HepG2 (cell line): ENCODE measurements around the gene HNRNPF. TPM values are rescaled to one million over a fixed set of nuclear protein-coding genes. Genes with fewer than 3 reads are reported as not detected.

ENCODE experiments used
- REL ChIP-seq: sonication (generic); formaldehyde crosslinking; conservative IDR thresholded peaks from 2 replicates; pipeline ENCODE4 v1.8.0; 2022; ENCODE audit warnings: mild to moderate bottlenecking, missing genetic modification reagents, moderate library complexity
- SAP130 ChIP-seq: IDR thresholded peaks from 2 replicates; pipeline ENCODE4 v1.6.1; 2016; ENCODE audit warnings: low read depth
- SMARCE1 ChIP-seq: fragments of 450-650 bp; IDR thresholded peaks from 2 replicates; pipeline ENCODE4 v1.6.1; 2017; ENCODE audit warnings: borderline replicate concordance
- ZNF263 ChIP-seq: sonication (generic); formaldehyde crosslinking; IDR thresholded peaks from 2 replicates; pipeline ENCODE4 v1.4.0; 2020; ENCODE audit warnings: missing genetic modification reagents
- ZNF276 ChIP-seq: sonication (generic); formaldehyde crosslinking; IDR thresholded peaks from 2 replicates; pipeline ENCODE4 v1.4.0; 2020; ENCODE audit warnings: mild to moderate bottlenecking, low read depth, missing genetic modification reagents
- ZNF431 ChIP-seq: sonication (generic); formaldehyde crosslinking; IDR thresholded peaks from 2 replicates; pipeline ENCODE4 v1.9.0; 2022; ENCODE audit warnings: missing genetic modification reagents, low read depth, mild to moderate bottlenecking, borderline replicate concordance
- ZNF737 ChIP-seq: sonication (generic); formaldehyde crosslinking; IDR thresholded peaks from 2 replicates; pipeline ENCODE4 v1.5.0; 2020; ENCODE audit warnings: missing genetic modification reagents, mild to moderate bottlenecking, borderline replicate concordance
- polyA plus RNA-seq, 8 experiments: library from polyadenylated mRNA; depleted of rRNA in 3 of 8; stranded (reverse) in 7 of 8; unstranded in 1 of 8; fragments of >200 nt; fragmentation: Illumina TruSeq in 4 of 8; extraction: Trizol in 4 of 8; gene quantifications; 2 replicates each; pipeline versions ENCODE4 v1.2.1 to v1.2.3, GENCODE V29; 2011 to 2016; ENCODE audit warnings: low read depth in 4 of 8, missing spikeins in 1 of 8, mixed read lengths in 1 of 8; ENCODE audit not compliant: insufficient read depth in 1 of 8
- total RNA-seq, 5 experiments: library from RNA; depleted of rRNA; stranded (reverse); fragments of >200 nt; fragmentation: Illumina TruSeq; extraction: Trizol; gene quantifications; 2 replicates each; pipeline ENCODE4 v1.2.3, GENCODE V29; 2016; ENCODE audit warnings: low read depth in 1 of 5
- TF ChIP-seq, protein P1 (sequence below): sonication (generic); formaldehyde crosslinking; IDR thresholded peaks from 2 replicates; pipeline ENCODE4 v1.5.1; 2020; ENCODE audit warnings: mild to moderate bottlenecking, missing genetic modification reagents

The HNRNPF gene
- total and polyA plus RNA-seq, 2 of the 13 experiments (the other 11 are each of a cell fraction or from before 2014, with no cell fraction given): 166 to 308 TPM

DNA sequence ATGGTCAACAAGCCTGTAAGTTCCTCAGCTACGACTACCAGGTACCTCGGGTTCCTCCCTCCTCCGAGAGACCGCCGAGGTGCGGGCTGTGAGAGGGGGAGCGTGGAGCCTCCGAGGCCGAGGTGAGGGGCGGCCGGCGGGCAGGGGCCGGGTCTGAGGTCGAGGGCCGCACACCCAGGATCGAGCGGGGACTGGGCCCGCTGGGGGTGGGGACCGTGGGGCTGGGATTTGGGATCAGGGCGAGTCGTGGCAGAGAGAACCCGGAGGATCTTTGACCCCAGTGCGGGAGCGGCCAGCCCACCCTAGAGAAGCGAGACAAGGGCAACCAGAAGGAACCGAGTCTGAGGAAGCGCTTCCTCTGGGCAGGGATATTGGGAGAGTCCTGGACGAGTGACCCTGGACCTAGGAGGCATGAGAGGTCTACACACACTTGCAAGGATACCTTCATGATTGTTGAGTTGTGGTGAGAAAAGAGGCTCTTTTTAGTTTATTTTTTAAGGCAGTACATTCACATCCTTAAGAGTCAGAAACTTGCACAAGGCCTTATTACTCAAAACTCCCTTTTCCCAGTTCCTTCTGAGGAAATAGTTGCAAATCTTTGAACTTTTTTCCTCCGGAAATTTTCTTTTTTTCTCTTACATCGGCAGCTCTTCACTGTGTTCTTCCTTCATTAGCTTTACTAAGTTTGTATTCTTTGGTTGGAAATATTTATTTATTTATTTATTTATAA lies 28.3 kb upstream of the HNRNPF start (continued):
- TF ChIP-seq, protein P1, sequence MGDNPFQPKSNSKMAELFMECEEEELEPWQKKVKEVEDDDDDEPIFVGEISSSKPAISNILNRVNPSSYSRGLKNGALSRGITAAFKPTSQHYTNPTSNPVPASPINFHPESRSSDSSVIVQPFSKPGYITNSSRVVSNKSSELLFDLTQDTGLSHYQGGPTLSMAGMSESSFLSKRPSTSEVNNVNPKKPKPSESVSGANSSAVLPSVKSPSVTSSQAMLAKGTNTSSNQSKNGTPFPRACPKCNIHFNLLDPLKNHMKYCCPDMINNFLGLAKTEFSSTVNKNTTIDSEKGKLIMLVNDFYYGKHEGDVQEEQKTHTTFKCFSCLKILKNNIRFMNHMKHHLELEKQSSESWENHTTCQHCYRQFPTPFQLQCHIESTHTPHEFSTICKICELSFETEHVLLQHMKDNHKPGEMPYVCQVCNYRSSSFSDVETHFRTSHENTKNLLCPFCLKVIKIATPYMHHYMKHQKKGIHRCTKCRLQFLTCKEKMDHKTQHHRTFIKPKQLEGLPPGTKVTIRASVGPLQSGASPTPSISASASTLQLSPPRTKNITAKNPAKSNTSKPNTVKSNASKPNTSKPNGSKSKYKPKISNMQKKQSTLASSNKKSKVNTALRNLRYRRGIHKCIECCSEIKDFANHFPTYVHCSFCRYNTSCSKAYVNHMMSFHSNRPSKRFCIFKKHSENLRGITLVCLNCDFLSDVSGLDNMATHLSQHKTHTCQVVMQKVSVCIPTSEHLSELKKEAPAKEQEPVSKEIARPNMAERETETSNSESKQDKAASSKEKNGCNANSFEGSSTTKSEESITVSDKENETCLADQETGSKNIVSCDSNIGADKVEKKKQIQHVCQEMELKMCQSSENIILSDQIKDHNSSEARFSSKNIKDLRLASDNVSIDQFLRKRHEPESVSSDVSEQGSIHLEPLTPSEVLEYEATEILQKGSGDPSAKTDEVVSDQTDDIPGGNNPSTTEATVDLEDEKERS (CRISPR knock-in tag): no peak
- TF ChIP-seq SAP130 (CRISPR knock-in tag) (peak; percentile 5; the same call in 1 of the 2 replicates), ZNF737 (CRISPR knock-in tag) (no peak), ZNF276 (CRISPR knock-in tag) (0 out of 2 replicates have a peak, but pooled peaks have one; percentile 6), SMARCE1 (no peak), REL (CRISPR knock-in tag) (no peak), ZNF431 (no peak), ZNF263 (CRISPR knock-in tag) (0 out of 2 replicates have a peak, but pooled peaks have one; percentile 5)
